HG03066 (cell line): ENCODE results near the gene ZBTB20.

ENCODE experiments used
- ATAC-seq: cut with Tn5 transposase; IDR thresholded peaks from one replicate; pipeline ENCODE4 v1.9.1; 2021; ENCODE audit warnings: low read depth; ENCODE audit not compliant: unreplicated experiment

ZBTB20 gene

GRCh38 chr3:114800272-114801031 lies 346.6 kb downstream of the ZBTB20 start:
- ATAC-seq, result no peak

GRCh38 chr3:114799816-114800215 lies 347.3 kb downstream of the ZBTB20 start:
- ATAC-seq, result no peak

DNA sequence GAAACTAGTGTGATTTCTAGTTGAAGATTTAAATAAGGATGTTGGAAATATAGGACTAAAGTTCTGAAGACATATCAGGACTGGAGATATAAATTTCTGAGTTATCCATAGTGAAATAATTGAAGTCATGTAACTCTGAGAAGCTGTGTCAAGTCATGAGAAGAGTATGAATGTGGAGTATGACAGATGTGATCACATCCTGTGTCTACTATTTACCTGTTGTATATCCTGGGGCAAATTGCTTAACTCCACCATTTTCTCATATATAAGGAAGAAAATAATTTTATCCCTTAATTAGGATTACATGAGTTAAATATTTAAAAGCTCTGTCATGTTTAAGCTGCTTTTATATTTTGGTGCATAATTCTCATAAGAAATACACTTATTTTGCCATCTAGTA lies 350.3 kb downstream of the ZBTB20 start:
- no peak for ATAC-seq

GRCh38 chr3:114794894-114795630 lies 352.0 kb downstream of the ZBTB20 start:
- no peak for ATAC-seq

DNA sequence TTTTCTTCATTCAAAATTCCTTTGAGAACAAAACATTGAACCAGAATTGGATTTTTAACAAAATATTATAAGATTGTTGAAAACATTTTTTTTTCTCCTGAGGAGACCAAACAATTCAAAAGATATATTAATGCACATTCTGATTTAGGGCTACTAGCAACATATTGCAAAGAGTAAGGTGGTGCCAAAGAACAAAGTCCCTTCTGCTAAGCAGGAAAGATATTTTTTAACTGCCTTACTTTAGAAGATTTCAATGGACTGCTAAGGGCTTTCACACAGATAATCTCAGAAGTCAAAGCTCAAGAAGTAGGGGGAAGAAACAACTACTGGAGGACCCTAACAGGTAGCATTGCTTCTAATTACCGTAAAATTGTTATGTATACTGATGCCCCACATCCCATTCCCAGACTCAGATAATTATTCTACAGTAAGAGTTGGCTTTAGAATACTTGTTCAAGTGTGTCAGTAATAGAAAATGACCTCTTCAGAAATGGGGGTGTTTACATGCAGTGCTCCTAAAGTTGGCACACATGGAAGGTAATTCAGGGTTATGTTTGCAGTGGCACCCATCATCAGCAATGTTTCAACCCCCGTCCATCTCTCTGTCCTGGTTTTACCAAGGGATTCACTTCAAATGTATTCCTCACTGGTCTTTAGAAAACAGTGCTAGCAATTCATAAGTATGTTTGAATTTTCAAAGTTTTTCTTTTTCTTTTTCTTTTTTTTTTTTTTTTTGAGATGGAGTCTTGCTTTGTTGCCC lies 354.7 kb downstream of the ZBTB20 start:
- ATAC-seq, result no peak

GRCh38 chr3:114790752-114791151 lies 356.3 kb downstream of the ZBTB20 start:
- no peak for ATAC-seq

GRCh38 chr3:114789803-114790202 lies 357.3 kb downstream of the ZBTB20 start:
- ATAC-seq, result no peak

- ATAC-seq, result no peak
Observed at GRCh38 chr3:114775395-114775794, 371.7 kb downstream of the ZBTB20 start.

GRCh38 chr3:114770874-114771273 lies 376.2 kb downstream of the ZBTB20 start:
- ATAC-seq, result no peak

DNA sequence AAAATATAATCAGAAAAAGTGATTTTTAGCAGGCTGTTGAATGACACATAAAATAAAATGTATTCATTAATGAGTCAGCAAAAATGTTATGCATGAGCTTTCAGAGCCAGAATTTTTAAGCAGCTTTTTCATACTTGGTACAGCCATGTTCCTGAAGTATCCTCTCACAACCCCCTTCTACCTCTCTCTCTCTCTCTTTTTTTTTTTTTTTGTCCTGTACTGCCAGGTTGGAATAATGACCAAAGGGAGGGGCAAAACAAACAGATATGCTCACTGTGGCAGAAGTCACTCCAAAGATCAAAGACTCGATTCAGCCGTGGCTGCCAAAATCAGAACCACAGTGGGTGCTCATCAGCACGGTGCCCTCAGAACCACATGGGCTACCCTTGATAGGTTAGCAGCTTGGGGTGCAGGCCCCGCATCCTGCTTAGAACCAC lies 383.0 kb downstream of the ZBTB20 start:
- ATAC-seq, result no peak

DNA sequence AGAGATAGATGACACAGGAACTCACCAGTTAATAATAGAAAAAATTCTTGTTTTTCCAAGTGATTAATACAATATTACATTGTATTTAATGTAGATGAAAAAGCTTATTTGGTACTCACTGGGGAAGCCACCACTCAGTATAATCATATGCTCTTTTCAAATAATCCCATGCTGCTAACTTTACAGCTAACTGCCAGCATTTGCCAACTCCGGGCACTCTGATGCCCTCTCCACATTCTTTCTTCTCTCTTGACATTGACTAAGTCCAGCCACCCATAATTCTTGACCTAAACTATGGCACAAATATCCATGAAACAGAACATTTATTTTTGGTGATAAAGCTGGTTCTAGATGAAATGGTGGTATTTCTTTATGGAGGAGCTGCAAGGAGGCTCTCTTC lies 384.9 kb downstream of the ZBTB20 start:
- no peak for ATAC-seq

GRCh38 chr3:114760679-114761078 lies 386.4 kb downstream of the ZBTB20 start:
- no peak for ATAC-seq

- ATAC-seq, result no peak
Observed at GRCh38 chr3:114758831-114759699, 388.0 kb downstream of the ZBTB20 start.

DNA sequence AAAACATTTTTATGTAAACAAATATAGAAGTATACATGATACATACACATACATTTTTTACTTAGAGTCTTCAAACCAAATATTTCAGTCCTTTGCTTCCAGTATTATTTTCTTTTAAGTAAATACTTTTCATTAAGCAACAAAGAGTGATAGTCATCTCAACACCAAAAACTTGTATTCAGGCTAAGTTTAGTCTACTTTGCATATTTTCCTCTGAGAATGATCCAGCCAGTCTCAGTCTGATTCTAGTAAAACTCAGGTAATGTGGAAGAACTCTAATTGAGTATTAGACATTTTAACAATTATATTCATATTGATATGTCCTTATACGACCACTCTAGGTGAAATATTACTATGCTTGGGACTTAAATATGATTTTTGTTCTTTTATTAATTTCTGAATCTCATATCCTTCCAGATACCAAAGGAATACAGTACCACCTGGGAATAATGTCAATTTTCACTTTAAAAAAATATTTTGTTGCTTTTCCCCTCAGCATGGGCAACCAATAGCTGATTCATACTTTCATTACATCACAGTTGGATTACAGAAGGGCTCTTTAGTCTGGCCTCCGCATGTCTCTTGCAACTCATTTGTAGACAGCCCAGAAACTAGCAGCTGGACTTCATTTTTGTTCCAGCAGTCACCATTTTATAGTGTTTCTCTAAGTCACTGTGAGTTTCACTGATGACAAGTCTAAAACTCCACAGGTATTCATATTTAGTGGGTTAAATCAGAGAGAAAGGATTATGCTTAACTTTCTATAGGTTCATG lies 390.4 kb downstream of the ZBTB20 start:
- ATAC-seq, result peak; percentile 80

GRCh38 chr3:114746502-114746901 lies 400.6 kb downstream of the ZBTB20 start:
- ATAC-seq, result peak; percentile 54

DNA sequence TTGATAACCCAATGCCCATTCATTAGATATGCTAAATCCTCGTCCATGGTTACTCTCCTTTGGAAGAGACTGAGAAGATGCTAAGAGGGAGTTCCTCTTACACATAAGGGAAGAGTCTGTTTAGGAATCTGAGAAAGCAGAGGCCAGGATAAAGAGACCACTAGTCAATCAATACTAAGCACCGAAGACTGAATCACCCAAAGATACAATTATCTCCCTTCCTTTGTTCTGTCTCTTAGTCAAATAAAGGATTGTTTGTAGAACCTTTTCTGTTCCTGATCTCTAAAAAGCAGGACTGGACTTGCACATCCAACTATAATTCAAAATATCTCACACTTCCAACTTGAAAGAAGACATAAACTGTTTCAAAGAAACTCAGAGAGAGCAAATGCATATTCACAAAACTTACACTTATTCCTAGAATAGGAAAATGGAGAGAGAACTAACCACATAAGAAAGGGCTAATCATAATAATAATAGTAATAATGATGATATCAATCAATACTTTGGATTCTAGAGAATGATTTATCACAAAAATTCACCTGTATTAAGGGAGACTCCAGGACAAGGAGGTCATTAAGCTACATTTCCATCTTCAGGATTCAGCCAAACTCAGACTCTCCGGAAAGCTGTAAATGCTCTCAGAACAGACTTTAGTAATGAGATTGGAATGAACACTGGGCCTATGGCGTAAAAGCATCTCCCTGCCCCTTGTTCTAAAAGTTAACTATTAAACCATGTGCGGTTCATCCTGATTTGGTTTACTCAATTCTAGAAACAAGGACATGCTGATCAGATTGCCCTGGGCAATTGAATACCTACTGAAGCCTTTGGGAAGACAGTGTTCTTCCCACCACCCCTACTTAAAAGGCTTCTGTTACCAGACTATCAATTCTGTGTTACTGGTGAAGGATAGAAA lies 401.5 kb downstream of the ZBTB20 start:
- no peak for ATAC-seq

DNA sequence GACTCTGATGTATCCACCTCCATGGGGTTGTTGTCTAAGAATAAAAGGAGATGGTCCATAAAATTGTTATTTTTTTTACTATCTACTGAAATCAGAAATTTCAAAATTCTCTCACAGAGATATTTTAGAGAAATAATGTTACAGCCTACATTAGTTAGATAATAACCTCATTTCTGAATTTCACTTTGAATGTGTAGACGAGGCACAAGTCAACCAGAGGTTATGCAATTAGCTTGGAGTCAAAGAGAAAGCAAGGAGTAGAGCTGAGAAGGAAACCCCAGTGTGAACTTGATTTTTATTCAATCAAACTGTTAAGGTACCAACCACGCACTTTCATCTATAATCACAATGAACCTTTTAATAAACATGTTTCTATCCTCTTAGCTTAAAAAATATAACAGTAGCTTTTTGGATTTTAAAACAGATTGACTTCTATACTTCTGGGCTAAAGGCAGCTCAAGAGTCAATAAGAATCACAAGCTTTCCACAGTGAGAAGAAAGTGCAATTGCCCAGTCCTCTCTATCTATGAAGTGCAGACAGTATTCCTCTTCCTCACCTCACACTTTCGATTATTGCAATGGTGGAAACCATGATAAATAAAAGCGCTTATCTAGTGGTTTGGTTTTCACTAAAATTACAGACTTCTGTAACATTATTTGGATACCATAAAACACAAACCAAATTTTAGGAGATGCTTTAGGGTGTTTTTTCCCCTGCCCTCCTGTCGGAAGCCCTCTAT lies 403.2 kb downstream of the ZBTB20 start:
- no peak for ATAC-seq

DNA sequence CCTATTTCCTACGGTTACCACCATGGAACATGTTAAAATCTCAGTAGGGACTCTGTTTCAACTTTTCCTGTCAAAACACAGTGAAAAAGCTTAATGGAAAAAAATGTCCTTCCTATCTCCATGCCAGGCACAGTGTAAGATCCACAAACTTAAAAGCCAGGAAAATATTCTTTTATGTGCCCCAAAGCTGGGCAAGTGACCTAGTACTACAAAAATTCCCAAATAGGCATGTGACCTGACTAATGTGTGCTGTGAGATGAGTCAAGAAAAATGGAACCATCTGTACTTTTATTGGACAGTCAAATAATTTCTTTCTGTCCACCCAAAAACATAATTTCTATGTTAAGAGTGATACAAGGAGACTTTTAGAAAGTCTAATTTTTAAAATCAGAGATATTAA lies 406.0 kb downstream of the ZBTB20 start:
- no peak for ATAC-seq
